ENCODE measurements around the gene HOXA10.
A peak's percentile ranks its signal among the peaks of the same experiment; 100 is the strongest.

The HOXA10 gene

GRCh38 chr7:27184337-27185012 lies 10.4 kb upstream of the HOXA10 start:
- peak; percentile 79 for DNase-seq
- in situ Hi-C loops (cut with HindIII; ENCODE audit: low pct_ligation_motif_present, low pct_unique_long_range_greater_than_20kb, low sequenced_read_pairs), result no loop called here

DNA sequence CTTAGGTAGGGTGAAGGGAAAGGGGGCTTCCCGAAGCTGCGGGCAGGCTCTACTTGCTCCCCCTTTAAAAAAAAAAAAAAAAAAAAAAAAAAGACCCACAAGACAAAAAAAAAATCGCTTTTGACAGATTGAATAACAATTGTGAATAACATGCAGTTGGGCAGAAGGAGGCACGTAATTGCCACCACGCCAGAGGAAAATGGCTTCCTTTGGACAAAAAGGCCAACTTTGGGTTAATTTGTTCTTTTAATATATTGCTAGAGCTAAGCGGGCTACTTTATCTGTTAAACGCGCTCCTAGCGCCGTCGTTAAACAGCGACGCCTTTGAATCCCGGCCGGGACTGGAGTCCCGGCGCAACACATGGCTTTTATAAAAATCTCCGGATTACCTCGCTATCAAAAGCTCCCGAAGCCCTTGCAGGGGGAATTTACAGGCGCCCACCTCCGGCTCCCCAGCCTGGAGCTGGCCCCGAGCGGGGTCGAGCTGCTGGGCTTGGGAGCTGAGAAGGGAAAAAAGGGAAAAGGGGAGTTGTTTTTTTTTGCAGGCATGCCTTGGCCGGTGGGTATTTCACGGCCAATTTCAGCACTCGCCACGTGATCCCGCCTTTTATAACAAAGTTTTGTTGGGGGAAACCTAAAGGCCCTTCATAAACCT lies 9.7 kb upstream of the HOXA10 start:
- peak; percentile 50 for DNase-seq

GRCh38 chr7:27182861-27183681 lies 9.0 kb upstream of the HOXA10 start:
- in situ Hi-C loops (cut with HindIII; ENCODE audit: low pct_ligation_motif_present, low pct_unique_long_range_greater_than_20kb, low sequenced_read_pairs), result no loop called here
- no peak for DNase-seq

More for the DNA sequence above, 9.7 kb upstream of the HOXA10 start:
- in situ Hi-C loops (cut with HindIII; ENCODE audit: low pct_ligation_motif_present, low pct_unique_long_range_greater_than_20kb, low sequenced_read_pairs), result no loop called here

- in situ Hi-C loops (cut with HindIII; ENCODE audit: low pct_ligation_motif_present, low pct_unique_long_range_greater_than_20kb, low sequenced_read_pairs), result no loop called here
- no peak for DNase-seq
These were observed 8.2 kb upstream of the HOXA10 start for GRCh38 chr7:27182285-27182841.

GRCh38 chr7:27181795-27182275 lies 7.7 kb upstream of the HOXA10 start:
- in situ Hi-C loops (cut with HindIII; ENCODE audit: low pct_ligation_motif_present, low pct_unique_long_range_greater_than_20kb, low sequenced_read_pairs), result no loop called here
- DNase-seq, result no peak

DNA sequence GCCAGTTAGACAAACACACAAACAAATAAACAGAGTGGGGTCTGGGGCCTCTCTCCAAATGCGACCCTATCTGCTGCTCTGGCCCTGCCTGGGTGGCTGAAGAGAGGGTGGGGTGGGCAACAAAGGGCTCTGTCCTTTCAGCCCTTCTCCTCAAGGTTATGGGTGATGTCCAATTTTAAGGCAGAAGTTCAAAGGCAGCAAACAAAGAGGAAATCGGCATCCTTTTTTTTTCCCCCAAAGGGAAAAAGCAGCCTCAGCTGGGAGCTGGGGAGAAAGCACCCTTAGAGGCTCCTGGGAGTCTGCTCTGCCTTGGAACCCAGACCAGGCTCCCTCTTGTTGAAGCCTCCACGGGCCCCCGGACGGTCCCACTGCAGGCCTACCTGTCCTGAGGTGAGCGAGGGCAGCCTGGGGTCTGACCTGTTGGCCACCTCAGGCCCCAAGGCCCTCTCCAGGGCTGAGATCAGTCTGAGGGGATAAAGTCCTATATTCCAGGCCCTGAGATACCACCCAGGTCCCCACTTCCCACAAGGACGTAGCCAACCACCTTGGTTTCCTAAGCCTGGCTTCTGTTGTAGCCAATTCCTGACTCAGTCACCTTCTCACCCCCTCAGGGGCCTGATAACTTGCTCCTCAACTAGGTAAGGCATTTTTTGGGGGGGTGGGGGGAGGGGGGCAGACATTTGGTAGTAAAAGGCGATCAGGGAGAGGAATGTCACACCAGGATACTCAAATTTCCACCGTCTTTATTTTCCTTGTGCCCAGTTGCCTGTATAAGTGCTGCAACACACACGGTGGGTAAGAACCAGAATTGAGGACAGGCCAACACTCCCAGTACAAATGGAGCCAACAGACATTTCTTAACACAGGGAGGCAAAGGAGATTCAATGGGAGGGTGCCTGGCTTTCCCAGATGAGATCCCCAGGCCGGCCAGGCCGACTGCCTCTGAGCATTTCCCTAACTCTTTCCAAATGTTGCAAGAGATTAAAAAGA lies 6.6 kb upstream of the HOXA10 start:
- in situ Hi-C loops (cut with HindIII; ENCODE audit: low pct_ligation_motif_present, low pct_unique_long_range_greater_than_20kb, low sequenced_read_pairs), result no loop called here
- no peak for DNase-seq

DNA sequence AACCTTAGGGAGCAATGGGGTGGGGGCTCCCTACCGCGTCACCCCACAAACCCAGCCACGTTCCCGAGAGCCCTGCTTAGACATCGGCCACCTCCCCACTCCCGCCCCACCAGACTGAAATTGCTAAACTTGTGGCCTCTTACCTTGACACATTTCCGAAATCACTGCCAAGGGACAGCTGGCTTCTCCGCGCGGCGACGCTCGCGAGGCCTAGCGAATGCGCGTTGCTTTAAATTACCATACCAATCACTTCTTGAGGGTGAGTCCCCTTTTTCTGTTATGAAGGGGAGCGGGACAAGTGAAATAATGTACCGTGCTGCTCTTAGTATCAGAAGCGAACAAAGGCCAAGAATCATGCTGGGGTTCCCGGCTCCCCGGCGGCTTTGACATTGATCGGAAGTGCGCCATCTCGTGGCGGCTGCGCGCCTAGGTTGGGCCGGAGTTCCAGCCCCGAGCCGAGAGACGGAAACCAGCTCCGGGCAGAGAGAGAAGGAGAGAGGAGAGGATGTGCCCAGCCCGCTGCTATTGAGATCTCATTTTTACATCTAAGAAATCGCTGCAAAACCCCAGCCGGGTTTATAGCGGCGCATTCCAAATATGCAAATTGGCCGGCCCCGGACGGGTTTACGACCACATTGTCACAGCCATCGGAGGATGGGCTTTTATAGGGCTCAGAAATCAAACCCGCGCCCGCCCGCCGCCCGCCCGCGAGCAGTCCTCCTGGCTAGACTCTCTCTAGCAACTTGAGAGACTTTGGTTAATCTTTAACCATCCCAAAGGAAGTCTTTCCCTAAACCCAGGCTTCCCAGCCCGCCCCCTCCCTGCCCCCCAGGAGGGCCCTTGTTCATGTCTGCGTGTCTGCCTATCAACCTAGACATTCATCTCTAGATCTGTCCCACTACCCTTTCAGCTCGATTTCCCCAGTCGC lies 5.6 kb upstream of the HOXA10 start:
- peak; percentile 93 for DNase-seq
- in situ Hi-C loops (cut with HindIII; ENCODE audit: low pct_ligation_motif_present, low pct_unique_long_range_greater_than_20kb, low sequenced_read_pairs), result no loop called here

GRCh38 chr7:27179030-27179429 lies 4.9 kb upstream of the HOXA10 start:
- DNase-seq, result no peak
- in situ Hi-C loops (cut with HindIII; ENCODE audit: low pct_ligation_motif_present, low pct_unique_long_range_greater_than_20kb, low sequenced_read_pairs), result no loop called here

GRCh38 chr7:27178366-27178765 lies 4.2 kb upstream of the HOXA10 start:
- in situ Hi-C loops (cut with HindIII; ENCODE audit: low pct_ligation_motif_present, low pct_unique_long_range_greater_than_20kb, low sequenced_read_pairs), result no loop called here
- DNase-seq, result no peak

DNA sequence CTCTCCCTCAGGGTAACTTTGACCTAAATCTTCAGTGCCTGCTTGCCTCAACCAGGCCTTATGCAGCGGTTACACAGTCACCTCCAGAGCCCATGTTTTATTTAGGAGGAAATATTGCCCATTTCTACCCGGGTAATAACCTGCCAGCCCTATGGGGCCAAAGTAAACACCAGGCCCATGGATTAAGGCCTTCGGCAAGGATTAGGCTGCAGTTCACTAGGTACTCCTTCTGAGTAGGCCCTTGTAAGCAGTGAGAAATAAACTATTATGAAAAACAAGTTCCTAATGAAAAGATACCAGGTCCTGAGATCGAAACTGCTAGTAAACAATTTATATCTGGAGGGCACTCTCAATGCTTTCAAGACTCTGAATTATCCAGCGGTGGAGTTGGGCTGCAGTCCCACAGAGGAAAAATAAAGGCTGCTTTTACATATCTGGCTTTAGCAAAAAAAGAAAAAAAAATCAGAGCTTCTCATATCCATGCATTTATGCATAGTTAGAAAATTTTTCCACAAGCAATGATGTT lies 3.7 kb upstream of the HOXA10 start:
- no peak for DNase-seq
- in situ Hi-C loops (cut with HindIII; ENCODE audit: low pct_ligation_motif_present, low pct_unique_long_range_greater_than_20kb, low sequenced_read_pairs), result no loop called here

- no peak for DNase-seq
- in situ Hi-C loops (cut with HindIII; ENCODE audit: low pct_ligation_motif_present, low pct_unique_long_range_greater_than_20kb, low sequenced_read_pairs), result no loop called here
These were observed 3.1 kb upstream of the HOXA10 start for GRCh38 chr7:27176962-27177794.

- DNase-seq, result no peak
- in situ Hi-C loops (cut with HindIII; ENCODE audit: low pct_ligation_motif_present, low pct_unique_long_range_greater_than_20kb, low sequenced_read_pairs), result no loop called here
These were observed 2.4 kb upstream of the HOXA10 start for GRCh38 chr7:27176524-27176845.

- no peak for DNase-seq
- in situ Hi-C loops (cut with HindIII; ENCODE audit: low pct_ligation_motif_present, low pct_unique_long_range_greater_than_20kb, low sequenced_read_pairs), result no loop called here
These were observed 1.8 kb upstream of the HOXA10 start for GRCh38 chr7:27175626-27176523.

DNA sequence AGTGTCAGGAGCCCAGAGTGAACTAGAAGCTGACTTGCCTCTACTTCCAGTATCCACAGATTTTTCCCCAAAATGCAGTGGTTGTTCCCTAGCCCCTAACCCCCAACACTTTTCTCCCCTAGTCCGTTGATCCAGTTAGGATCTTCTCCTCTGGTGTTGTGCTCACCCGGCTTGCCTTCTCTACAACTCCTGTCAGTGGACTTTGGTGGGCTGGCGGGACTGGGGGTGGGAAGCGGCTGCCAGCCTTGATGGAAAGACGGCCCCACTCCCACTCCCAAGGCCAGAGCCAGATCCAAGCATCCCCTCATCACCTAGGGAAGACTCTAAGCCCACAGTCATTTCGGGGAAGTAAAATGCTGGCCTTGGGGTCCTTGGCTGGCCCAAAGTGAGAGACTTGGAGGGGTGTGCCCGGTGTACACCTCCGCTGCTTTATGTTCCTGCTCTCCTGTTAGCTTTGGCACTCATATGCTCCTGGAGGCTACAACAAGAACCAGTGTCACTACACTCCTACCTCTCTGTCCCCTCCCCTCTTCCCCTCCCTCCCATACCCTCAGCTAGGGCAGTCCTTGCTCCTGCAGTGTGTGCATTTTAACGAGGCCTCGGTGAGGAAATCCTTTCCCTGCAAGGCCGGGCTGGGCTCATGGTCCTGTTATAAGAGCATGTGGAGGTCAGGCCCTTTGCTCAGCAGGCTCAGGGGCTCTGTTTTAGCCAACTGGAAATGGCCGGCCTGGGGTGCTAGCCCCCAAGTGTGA lies 930 bp upstream of the HOXA10 start:
- DNase-seq, result no peak
- in situ Hi-C loops (cut with HindIII; ENCODE audit: low pct_ligation_motif_present, low pct_unique_long_range_greater_than_20kb, low sequenced_read_pairs), result no loop called here

DNA sequence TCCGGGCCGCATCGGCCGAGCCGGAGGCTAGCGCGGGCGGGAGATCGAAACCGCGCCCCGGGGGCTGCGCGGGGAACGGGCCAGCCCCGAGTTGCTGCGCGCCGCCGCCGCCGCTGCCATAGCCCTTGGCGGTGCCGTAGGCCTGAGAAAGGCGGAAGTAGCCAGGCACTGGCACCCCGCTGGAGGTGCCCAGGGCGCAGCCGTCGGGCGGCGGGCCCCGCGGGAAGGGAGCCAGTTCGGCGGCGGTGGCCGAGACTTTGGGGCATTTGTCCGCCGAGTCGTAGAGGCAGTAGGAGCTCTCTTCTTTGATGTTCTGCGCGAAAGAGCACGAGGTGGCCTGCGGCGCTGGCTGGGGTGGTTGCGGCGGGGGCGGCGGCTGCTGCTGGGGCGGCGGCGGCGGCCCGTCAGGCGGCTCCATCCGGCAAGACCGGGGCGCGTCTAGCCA lies 587 bp downstream of the HOXA10 start:
- in situ Hi-C loops (cut with HindIII; ENCODE audit: low pct_ligation_motif_present, low pct_unique_long_range_greater_than_20kb, low sequenced_read_pairs), result no loop called here
- peak; percentile 75 for DNase-seq
